ENCODE data around the gene OLFML3.

DNA sequence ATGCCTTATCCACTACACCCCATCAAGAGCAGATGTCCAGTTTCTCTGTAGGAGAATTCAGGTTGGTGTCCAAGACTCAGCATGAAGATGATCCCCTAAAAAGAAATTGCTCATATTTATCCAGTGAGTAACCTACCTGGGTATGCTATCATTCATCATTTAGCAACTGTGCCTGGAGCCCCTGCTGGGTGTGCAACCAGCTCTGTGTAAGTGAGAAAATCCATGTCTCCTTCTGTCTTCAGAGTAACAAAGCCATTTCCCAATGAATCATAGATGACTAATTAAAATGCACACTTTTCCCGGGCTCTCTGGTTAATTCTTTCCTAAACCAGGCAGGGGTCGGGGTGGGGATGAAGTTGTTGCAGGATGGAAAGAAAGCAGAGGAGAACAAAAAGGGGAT lies 35.8 kb downstream of the OLFML3 start:
- TF ChIP-seq, protein P1, sequence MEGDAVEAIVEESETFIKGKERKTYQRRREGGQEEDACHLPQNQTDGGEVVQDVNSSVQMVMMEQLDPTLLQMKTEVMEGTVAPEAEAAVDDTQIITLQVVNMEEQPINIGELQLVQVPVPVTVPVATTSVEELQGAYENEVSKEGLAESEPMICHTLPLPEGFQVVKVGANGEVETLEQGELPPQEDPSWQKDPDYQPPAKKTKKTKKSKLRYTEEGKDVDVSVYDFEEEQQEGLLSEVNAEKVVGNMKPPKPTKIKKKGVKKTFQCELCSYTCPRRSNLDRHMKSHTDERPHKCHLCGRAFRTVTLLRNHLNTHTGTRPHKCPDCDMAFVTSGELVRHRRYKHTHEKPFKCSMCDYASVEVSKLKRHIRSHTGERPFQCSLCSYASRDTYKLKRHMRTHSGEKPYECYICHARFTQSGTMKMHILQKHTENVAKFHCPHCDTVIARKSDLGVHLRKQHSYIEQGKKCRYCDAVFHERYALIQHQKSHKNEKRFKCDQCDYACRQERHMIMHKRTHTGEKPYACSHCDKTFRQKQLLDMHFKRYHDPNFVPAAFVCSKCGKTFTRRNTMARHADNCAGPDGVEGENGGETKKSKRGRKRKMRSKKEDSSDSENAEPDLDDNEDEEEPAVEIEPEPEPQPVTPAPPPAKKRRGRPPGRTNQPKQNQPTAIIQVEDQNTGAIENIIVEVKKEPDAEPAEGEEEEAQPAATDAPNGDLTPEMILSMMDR (IDR thresholded peaks at IDR 0.05) = no peak
- TF ChIP-seq POLR2A (IDR thresholded peaks at IDR 0.05) = no peak

Measured in uterus (tissue), 2 donors.